ENCODE measurements around the gene RNF17.

DNA sequence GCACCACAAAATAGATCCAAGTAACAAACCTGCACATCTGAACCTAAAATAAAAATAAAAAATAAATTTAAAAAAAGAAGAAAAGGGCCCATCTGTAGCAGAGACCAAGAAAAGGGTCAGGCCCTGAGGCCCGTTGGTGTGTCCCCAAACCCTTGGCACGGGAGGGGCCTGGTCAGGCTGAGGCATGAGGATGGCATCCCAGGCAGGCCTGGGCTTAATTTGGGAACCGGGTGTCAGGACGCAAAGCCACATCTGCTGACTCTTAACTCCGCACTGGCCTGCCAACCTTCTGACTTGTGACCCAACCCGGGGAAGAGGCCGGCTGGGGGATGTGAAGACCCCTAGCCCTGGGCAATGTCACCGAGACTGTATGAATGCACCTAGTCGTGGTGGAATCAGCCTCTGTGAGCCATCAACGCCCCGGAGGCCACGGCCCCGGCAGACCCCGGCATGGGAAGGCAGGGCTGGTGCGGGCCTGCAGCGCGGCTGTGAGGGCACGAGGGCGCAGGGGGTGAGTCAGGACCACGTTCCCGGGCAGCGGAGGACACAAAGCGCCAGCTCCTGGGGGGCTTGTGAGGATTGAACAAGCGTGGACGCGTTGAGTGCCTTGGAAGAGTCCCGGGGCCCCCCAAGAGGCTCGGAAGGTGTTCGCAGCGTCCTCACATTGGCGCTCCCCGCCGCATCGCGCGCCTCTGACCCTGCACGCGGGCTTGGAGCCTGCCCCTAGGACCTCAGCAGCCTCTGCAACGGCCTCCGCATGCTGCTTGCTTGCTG lies 45.6 kb upstream of the RNF17 start:
- TF ChIP-seq ZNF274 (IDR thresholded peaks at IDR 0.05; ENCODE audit: low read depth, low read length) (no peak), YY1 (IDR thresholded peaks at IDR 0.05; ENCODE audit: insufficient read depth, insufficient read length) (no peak)
